Panc1 (cell line): ENCODE results near the gene INPP4B. TPM values are rescaled to one million over a fixed set of nuclear protein-coding genes. Genes with fewer than 3 reads are reported as not detected.

ENCODE experiments used
- ATAC-seq: fragments of 200-7000 bp; cut with Tn5 transposase; 2 replicates; pipeline ENCODE4 v1.9.1; 2020; ENCODE audit warnings: mild to moderate bottlenecking, moderate library complexity
- BruUV-seq: library from RNA; stranded (reverse); fragments of 400-500 nt; replicated peaks from 2 replicates; lab custom pipeline; 2021; lab: Mats Ljungman, UMichigan
- CTCF ChIA-PET: fragments of 300-600 bp; sonication (Branson Sonifier 250); formaldehyde crosslinking; loops from one replicate; lab custom pipeline; 2022; ENCODE audit warnings: antibody characterized with exemption; lab: Charles Lee
- POLR2A ChIA-PET: fragments of 300-600 bp; sonication (Branson Sonifier 250); formaldehyde crosslinking; loops from one replicate; lab custom pipeline; 2022; ENCODE audit warnings: antibody characterized with exemption; lab: Charles Lee
- DNase-seq: peaks from one replicate; pipeline ENCODE4 v3.0.0-alpha.2; 2010; ENCODE audit warnings: low read depth, low spot score
- H3K27ac ChIP-seq: 2 replicates; pipeline ENCODE4 v1.5.1; 2011; ENCODE audit warnings: mild to moderate bottlenecking, low read length, inconsistent platforms
- H3K27me3 ChIP-seq: fragments of 200-500 bp; sonication (Bioruptor generic); 2 replicates; pipeline ENCODE4 v1.6.0; 2014; ENCODE audit warnings: low read length, inconsistent platforms; ENCODE audit not compliant: control insufficient read depth, insufficient read depth
- H3K36me3 ChIP-seq: fragments of 200-500 bp; sonication (Bioruptor generic); 2 replicates; pipeline ENCODE4 v1.5.1; 2014; ENCODE audit warnings: inconsistent platforms, mild to moderate bottlenecking, low read length, moderate library complexity; ENCODE audit not compliant: control insufficient read depth, insufficient read depth
- H3K4me1 ChIP-seq: 2 replicates; pipeline ENCODE4 v1.5.1; 2011; ENCODE audit warnings: inconsistent platforms, mild to moderate bottlenecking, low read length, moderate library complexity; ENCODE audit not compliant: control insufficient read depth, insufficient read depth
- H3K4me3 ChIP-seq, 2 experiments: 2 replicates each; pipeline ENCODE4 v1.5.1; 2011 to 2012; ENCODE audit warnings: low read depth in 2 of 2, low read length in 2 of 2, mild to moderate bottlenecking in 2 of 2, inconsistent platforms in 1 of 2, moderate library complexity in 1 of 2
- H3K9me3 ChIP-seq: fragments of 200-500 bp; sonication (Bioruptor generic); 2 replicates; pipeline ENCODE4 v1.5.1; 2014; ENCODE audit warnings: low read depth, mild to moderate bottlenecking, inconsistent platforms, low read length, moderate library complexity; ENCODE audit not compliant: control insufficient read depth, insufficient read depth
- POLR2AphosphoS5 ChIP-seq: IDR thresholded peaks from 2 replicates; pipeline ENCODE4 v1.6.1; 2012; ENCODE audit warnings: mild to moderate bottlenecking, low read depth, low read length, moderate library complexity
- SIN3A ChIP-seq: IDR thresholded peaks from 2 replicates; pipeline ENCODE4 v1.6.1; 2012; ENCODE audit warnings: low read depth, mild to moderate bottlenecking, low read length, moderate library complexity, borderline replicate concordance; ENCODE audit not compliant: insufficient read depth
- TCF7L2 ChIP-seq: IDR thresholded peaks from 2 replicates; pipeline ENCODE4 v1.6.1; 2011; ENCODE audit warnings: mild to moderate bottlenecking, low read depth, low read length, inconsistent platforms
- in situ Hi-C: cut with HindIII; loops from 2 replicates; pipeline ENCODE4 v1.10.0; 2016; ENCODE audit warnings: low sequenced_read_pairs, low pct_unique_long_range_greater_than_20kb
- intact Hi-C: fragments of 100-400 bp; cut with micrococcal nuclease; formaldehyde crosslinking; loops from one replicate; pipeline ENCODE4 v1.10.0; 2022; ENCODE audit not compliant: unreplicated experiment
- total RNA-seq: library from RNA; stranded (reverse); gene quantifications from one replicate; pipeline ENCODE4 v1.2.1, GENCODE V29; 2021; ENCODE audit not compliant: unreplicated experiment
- TF ChIP-seq, protein P1 (sequence below), 2 experiments: IDR thresholded peaks; 2 replicates each; pipeline ENCODE4 v1.6.1; 2011 to 2012; ENCODE audit warnings: low read depth in 2 of 2, control low read depth in 1 of 2, low read length in 1 of 2, mild to moderate bottlenecking in 1 of 2, moderate library complexity in 1 of 2; ENCODE audit not compliant: insufficient read depth in 1 of 2
- TF ChIP-seq, protein P2 (sequence below): fragments of 450-650 bp; IDR thresholded peaks from 2 replicates; pipeline ENCODE4 v1.5.1; 2017; ENCODE audit warnings: mild to moderate bottlenecking

The INPP4B gene
- total RNA-seq, 1 experiment from 2014 or later = 4.5 TPM

DNA sequence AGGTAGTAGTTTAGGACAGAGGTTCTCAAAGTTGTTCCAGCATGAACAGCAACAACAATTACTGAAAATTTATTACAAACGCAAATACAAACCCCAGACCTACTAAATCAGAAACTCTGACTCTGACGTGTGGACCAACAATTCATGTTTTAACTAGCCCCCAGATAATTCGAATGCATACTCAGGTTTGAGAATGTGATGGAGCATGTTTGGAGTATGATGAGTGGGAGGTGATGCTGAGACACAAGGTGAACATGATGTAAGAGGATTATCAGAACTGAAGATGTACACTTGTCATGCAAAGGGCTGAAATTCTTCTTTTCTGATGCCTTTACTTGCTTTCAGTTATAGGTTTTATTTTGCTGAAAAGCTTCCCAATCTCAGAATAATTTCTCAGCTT is 323.0 kb downstream of the INPP4B start:
- Histone ChIP-seq H3K4me1 (no peaks in the 10 kb centered on the region), H3K27me3 (no peaks in the 10 kb centered on the region), H3K27ac (no peak overlapping the region), H3K9me3 (no peaks in the 10 kb centered on the region), H3K4me3 (no peak overlapping the region), H3K36me3 (no peaks in the 10 kb centered on the region)
- ATAC-seq (no peak), DNase-seq (no peak)
- intact Hi-C loops (no loop called here), in situ Hi-C loops (no loop called here)
- no TSS peak for BruUV-seq
- POLR2A ChIA-PET = no interaction called here
- no peak for TF ChIP-seq TCF7L2
- TF ChIP-seq SIN3A = no peak
- TF ChIP-seq, protein P1, sequence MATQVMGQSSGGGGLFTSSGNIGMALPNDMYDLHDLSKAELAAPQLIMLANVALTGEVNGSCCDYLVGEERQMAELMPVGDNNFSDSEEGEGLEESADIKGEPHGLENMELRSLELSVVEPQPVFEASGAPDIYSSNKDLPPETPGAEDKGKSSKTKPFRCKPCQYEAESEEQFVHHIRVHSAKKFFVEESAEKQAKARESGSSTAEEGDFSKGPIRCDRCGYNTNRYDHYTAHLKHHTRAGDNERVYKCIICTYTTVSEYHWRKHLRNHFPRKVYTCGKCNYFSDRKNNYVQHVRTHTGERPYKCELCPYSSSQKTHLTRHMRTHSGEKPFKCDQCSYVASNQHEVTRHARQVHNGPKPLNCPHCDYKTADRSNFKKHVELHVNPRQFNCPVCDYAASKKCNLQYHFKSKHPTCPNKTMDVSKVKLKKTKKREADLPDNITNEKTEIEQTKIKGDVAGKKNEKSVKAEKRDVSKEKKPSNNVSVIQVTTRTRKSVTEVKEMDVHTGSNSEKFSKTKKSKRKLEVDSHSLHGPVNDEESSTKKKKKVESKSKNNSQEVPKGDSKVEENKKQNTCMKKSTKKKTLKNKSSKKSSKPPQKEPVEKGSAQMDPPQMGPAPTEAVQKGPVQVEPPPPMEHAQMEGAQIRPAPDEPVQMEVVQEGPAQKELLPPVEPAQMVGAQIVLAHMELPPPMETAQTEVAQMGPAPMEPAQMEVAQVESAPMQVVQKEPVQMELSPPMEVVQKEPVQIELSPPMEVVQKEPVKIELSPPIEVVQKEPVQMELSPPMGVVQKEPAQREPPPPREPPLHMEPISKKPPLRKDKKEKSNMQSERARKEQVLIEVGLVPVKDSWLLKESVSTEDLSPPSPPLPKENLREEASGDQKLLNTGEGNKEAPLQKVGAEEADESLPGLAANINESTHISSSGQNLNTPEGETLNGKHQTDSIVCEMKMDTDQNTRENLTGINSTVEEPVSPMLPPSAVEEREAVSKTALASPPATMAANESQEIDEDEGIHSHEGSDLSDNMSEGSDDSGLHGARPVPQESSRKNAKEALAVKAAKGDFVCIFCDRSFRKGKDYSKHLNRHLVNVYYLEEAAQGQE (IDR thresholded peaks at IDR 0.05; ENCODE audit: insufficient read depth in 1 of 2, low read depth in 2 of 2, low read length in 1 of 2) = no peak
- no peak for TF ChIP-seq POLR2AphosphoS5
- TF ChIP-seq, protein P2, sequence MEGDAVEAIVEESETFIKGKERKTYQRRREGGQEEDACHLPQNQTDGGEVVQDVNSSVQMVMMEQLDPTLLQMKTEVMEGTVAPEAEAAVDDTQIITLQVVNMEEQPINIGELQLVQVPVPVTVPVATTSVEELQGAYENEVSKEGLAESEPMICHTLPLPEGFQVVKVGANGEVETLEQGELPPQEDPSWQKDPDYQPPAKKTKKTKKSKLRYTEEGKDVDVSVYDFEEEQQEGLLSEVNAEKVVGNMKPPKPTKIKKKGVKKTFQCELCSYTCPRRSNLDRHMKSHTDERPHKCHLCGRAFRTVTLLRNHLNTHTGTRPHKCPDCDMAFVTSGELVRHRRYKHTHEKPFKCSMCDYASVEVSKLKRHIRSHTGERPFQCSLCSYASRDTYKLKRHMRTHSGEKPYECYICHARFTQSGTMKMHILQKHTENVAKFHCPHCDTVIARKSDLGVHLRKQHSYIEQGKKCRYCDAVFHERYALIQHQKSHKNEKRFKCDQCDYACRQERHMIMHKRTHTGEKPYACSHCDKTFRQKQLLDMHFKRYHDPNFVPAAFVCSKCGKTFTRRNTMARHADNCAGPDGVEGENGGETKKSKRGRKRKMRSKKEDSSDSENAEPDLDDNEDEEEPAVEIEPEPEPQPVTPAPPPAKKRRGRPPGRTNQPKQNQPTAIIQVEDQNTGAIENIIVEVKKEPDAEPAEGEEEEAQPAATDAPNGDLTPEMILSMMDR = no peak
- CTCF ChIA-PET = no interaction called here

DNA sequence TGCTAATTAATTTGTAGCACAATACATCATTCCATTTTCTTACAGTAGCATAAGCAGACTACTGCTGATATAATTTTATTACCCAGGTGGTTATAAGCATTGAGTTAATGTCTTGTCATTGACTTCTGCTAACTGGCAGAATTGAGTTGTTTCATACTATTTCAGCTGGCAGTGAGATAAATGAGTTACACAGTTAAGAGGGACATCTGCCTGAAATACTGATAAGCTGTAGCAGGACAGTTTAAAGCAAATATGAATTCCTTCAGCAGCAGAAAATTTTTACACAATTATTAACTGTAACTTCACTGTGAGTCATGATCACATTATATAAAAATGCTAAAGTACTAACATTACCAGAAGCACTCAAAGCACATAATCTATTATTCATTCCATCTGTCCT is 326.8 kb downstream of the INPP4B start:
- in situ Hi-C loops (no loop called here), intact Hi-C loops (no loop called here)
- no peak overlapping the region for H3K27ac ChIP-seq
- H3K9me3 ChIP-seq = no peaks in the 10 kb centered on the region
- H3K4me3 ChIP-seq = no peak overlapping the region
- no peak for DNase-seq
- no peaks in the 10 kb centered on the region for H3K36me3 ChIP-seq
- POLR2A ChIA-PET = no interaction called here
- H3K27me3 ChIP-seq = no peaks in the 10 kb centered on the region
- no peaks in the 10 kb centered on the region for H3K4me1 ChIP-seq
- ATAC-seq = no peak
- TF ChIP-seq POLR2AphosphoS5 = no peak
- TF ChIP-seq, protein P1 (IDR thresholded peaks at IDR 0.05; ENCODE audit: insufficient read depth in 1 of 2, low read depth in 2 of 2, low read length in 1 of 2) = no peak
- TF ChIP-seq TCF7L2 = no peak
- TF ChIP-seq, protein P2 = no peak
- no peak for TF ChIP-seq SIN3A
- CTCF ChIA-PET = no interaction called here
- BruUV-seq = no TSS peak
